GM12878 (cell line): Measurements from ENCODE around the gene IMP3. TPM values are rescaled to one million over a fixed set of nuclear protein-coding genes. Genes with fewer than 3 reads are reported as not detected.

Experiments used
- ATAC-seq: fragments of 200-7000 bp; cut with Tn5 transposase; 3 replicates; pipeline ENCODE4 v1.9.1; 2020; ENCODE audit warnings: mild to moderate bottlenecking, moderate library complexity
- BruUV-seq: library from RNA; stranded (reverse); fragments of 400-500 nt; replicated peaks from 2 replicates; lab custom pipeline; 2021; lab: Mats Ljungman, UMichigan
- CTCF ChIA-PET: fragments of 300-600 bp; sonication (Branson Sonifier 250); formaldehyde crosslinking; extraction: SDS; loops from one replicate; lab custom pipeline; 2021; ENCODE audit warnings: inconsistent platforms; lab: Yijun Ruan, JAX
- POLR2A ChIA-PET: fragments of 350-600 bp; formaldehyde crosslinking; extraction: SDS; loops from one replicate; lab custom pipeline; 2021; ENCODE audit warnings: inconsistent platforms; lab: Charles Lee
- RAD21 ChIA-PET: fragments of 300-600 bp; sonication (Branson Sonifier 250); formaldehyde crosslinking; loops from one replicate; lab custom pipeline; 2023; ENCODE audit warnings: antibody characterized with exemption; ENCODE audit not compliant: unreplicated experiment; lab: Charles Lee
- SMC1A ChIA-PET: fragments of 300-600 bp; sonication (Branson Sonifier 250); formaldehyde crosslinking; loops from one replicate; lab custom pipeline; 2023; ENCODE audit not compliant: unreplicated experiment, uncharacterized antibody; lab: Charles Lee
- DNase-seq: peaks from one replicate; pipeline ENCODE4 v3.0.0-alpha.2; 2011; ENCODE audit warnings: low read depth, low spot score
- FAIRE-seq: peaks from 3 replicates; lab custom pipeline; 2011; peaks lifted over from hg19 to GRCh38; lab: Jason Lieb, UNC
- H2AFZ ChIP-seq: 2 replicates; pipeline ENCODE4 v1.6.0; 2011; ENCODE audit warnings: low read depth, low read length, control low read depth; ENCODE audit not compliant: control insufficient read depth
- H3K27ac ChIP-seq: 2 replicates; pipeline ENCODE4 v1.5.1; 2011; ENCODE audit warnings: control low read depth; ENCODE audit not compliant: control insufficient read depth, insufficient read depth
- H3K27me3 ChIP-seq, 2 experiments: replicated peaks in 1 of 2; 2 replicates each; pipeline versions ENCODE4 v1.6.0 to v1.6.1; 2011; ENCODE audit warnings: low read length in 1 of 2; ENCODE audit not compliant: control insufficient read depth in 2 of 2, insufficient read depth in 2 of 2
- H3K36me3 ChIP-seq, 2 experiments: 2 replicates each; pipeline ENCODE4 v1.5.1; 2011; ENCODE audit warnings: low read length in 1 of 2; ENCODE audit not compliant: control insufficient read depth in 2 of 2, insufficient read depth in 2 of 2
- H3K4me1 ChIP-seq: 2 replicates; pipeline ENCODE4 v1.6.1; 2011; ENCODE audit warnings: mild to moderate bottlenecking, low read length, moderate library complexity, mixed read lengths; ENCODE audit not compliant: control insufficient read depth, insufficient read depth
- H3K4me2 ChIP-seq: 2 replicates; pipeline ENCODE4 v1.6.0; 2011; ENCODE audit warnings: control low read depth; ENCODE audit not compliant: control insufficient read depth, insufficient read depth
- H3K4me3 ChIP-seq: fragments of 200-600 bp; sonication (generic); 2 replicates; pipeline ENCODE4 v1.5.1; 2016
- H3K79me2 ChIP-seq: 2 replicates; pipeline ENCODE4 v1.6.0; 2011; ENCODE audit warnings: low read length; ENCODE audit not compliant: control insufficient read depth, insufficient read depth
- H3K9ac ChIP-seq: 2 replicates; pipeline ENCODE4 v1.8.0; 2011; ENCODE audit warnings: low read length, control low read depth, mixed read lengths; ENCODE audit not compliant: control insufficient read depth, insufficient read depth
- H3K9me3 ChIP-seq: replicated peaks from 3 replicates; pipeline ENCODE4 v1.5.1; 2011; ENCODE audit warnings: mild to moderate bottlenecking, low read length; ENCODE audit not compliant: control insufficient read depth, insufficient read depth
- H4K20me1 ChIP-seq: 2 replicates; pipeline ENCODE4 v1.6.0; 2011; ENCODE audit not compliant: control insufficient read depth, insufficient read depth
- BHLHE40 ChIP-seq, 2 experiments: fragments of 450-650 bp in 1 of 2; IDR thresholded peaks; 2 replicates each; pipeline ENCODE4 v1.6.1; 2011 to 2017; ENCODE audit warnings: low read depth in 2 of 2, borderline replicate concordance in 1 of 2, improper control_type of control experiment in 1 of 2, low read length in 1 of 2, mild to moderate bottlenecking in 1 of 2
- CBFB ChIP-seq: IDR thresholded peaks from 2 replicates; pipeline ENCODE4 v1.6.1; 2016; ENCODE audit warnings: antibody characterized with exemption, low read depth
- HDGF ChIP-seq: fragments of 450-650 bp; IDR thresholded peaks from 2 replicates; pipeline ENCODE4 v1.6.1; 2016; ENCODE audit warnings: antibody characterized with exemption
- HSF1 ChIP-seq: fragments of 150-350 bp; IDR thresholded peaks from 2 replicates; pipeline ENCODE4 v1.6.1; 2014; ENCODE audit warnings: mild to moderate bottlenecking, low read depth, low read length
- NFIC ChIP-seq: IDR thresholded peaks from 2 replicates; pipeline ENCODE4 v1.6.1; 2012; ENCODE audit warnings: low read depth, mild to moderate bottlenecking, inconsistent platforms, low read length, moderate library complexity
- PBX3 ChIP-seq: IDR thresholded peaks from 2 replicates; pipeline ENCODE4 v1.6.1; 2011; ENCODE audit warnings: mild to moderate bottlenecking, low read depth, low read length, moderate library complexity; ENCODE audit not compliant: insufficient replicate concordance
- POLR2A ChIP-seq: IDR thresholded peaks from 2 replicates; pipeline ENCODE4 v1.6.1; 2011; ENCODE audit warnings: low read depth, mild to moderate bottlenecking, low read length
- RCOR1 ChIP-seq: conservative IDR thresholded peaks from 2 replicates; pipeline ENCODE4 v1.6.1; 2012; ENCODE audit warnings: low read depth, low read length, improper control_type of control experiment
- RELA ChIP-seq: fragments of 450-650 bp; IDR thresholded peaks from 2 replicates; pipeline ENCODE4 v1.8.0; 2014; ENCODE audit warnings: borderline replicate concordance; ENCODE audit not compliant: partially characterized antibody
- SPI1 ChIP-seq: IDR thresholded peaks from 2 replicates; pipeline ENCODE4 v1.6.1; 2011; ENCODE audit warnings: low read depth, mild to moderate bottlenecking, low read length, moderate library complexity, borderline replicate concordance; ENCODE audit not compliant: insufficient read depth
- STAT3 ChIP-seq: IDR thresholded peaks from 2 replicates; pipeline ENCODE4 v1.6.1; 2011; ENCODE audit warnings: low read depth, low read length, improper control_type of control experiment
- TAF1 ChIP-seq: IDR thresholded peaks from 2 replicates; pipeline ENCODE4 v1.6.1; 2011; ENCODE audit warnings: mild to moderate bottlenecking, low read depth, low read length, borderline replicate concordance
- TCF12 ChIP-seq: IDR thresholded peaks from 2 replicates; pipeline ENCODE4 v1.6.1; 2011; ENCODE audit warnings: low read depth, mild to moderate bottlenecking, low read length
- YY1 ChIP-seq: IDR thresholded peaks from 2 replicates; pipeline ENCODE4 v1.6.1; 2011; ENCODE audit warnings: low read depth, mild to moderate bottlenecking, low read length
- ZNF207 ChIP-seq: fragments of 450-650 bp; IDR thresholded peaks from 2 replicates; pipeline ENCODE4 v1.6.1; 2014; ENCODE audit warnings: antibody characterized with exemption, mild to moderate bottlenecking, borderline replicate concordance
- ZNF24 ChIP-seq: fragments of 450-650 bp; IDR thresholded peaks from 2 replicates; pipeline ENCODE4 v1.6.1; 2017; ENCODE audit warnings: antibody characterized with exemption, mild to moderate bottlenecking
- ZSCAN29 ChIP-seq: fragments of 450-650 bp; IDR thresholded peaks from 2 replicates; pipeline ENCODE4 v1.6.1; 2017; ENCODE audit warnings: mild to moderate bottlenecking, moderate library complexity
- ZZZ3 ChIP-seq: IDR thresholded peaks from 2 replicates; pipeline ENCODE4 v1.6.1; 2011; ENCODE audit warnings: low read depth; ENCODE audit not compliant: control insufficient read depth, insufficient read length
- in situ Hi-C: fragments of 300-500 bp; cut with MboI; formaldehyde crosslinking; loops from 9 replicates; pipeline ENCODE4 v1.14.3; 2018; ENCODE audit warnings: mixed read lengths
- intact Hi-C: fragments of 100-400 bp; cut with micrococcal nuclease; formaldehyde crosslinking; loops from one replicate; pipeline ENCODE4 v1.14.2; 2022; ENCODE audit not compliant: unreplicated experiment
- polyA plus RNA-seq, 11 experiments: library from polyadenylated mRNA; depleted of rRNA in 4 of 11; unstranded in 6 of 11; stranded (reverse) in 5 of 11; fragments of >200 nt; fragmentation: Nextera tagmentation in 4 of 11; fragmentation: Illumina TruSeq in 1 of 11; extraction: Ambion mirVana in 4 of 11; extraction: Trizol in 1 of 11; gene quantifications; 1 replicate in 1 of 11; 2 replicates in 10 of 11; pipeline versions ENCODE4 v1.2.1 to v1.2.3, GENCODE V29; 2011 to 2016; ENCODE audit warnings: inconsistent platforms in 2 of 11, missing spikeins in 2 of 11, low read depth in 1 of 11
- total RNA-seq, 4 experiments: library from RNA; depleted of rRNA in 3 of 4; stranded (reverse); fragments of >200 nt in 3 of 4; fragmentation: Illumina TruSeq in 1 of 4; extraction: Trizol in 1 of 4; gene quantifications; 2 replicates each; pipeline versions ENCODE4 v1.2.1 to v1.2.3, GENCODE V29; 2013 to 2021

The IMP3 gene
- total and polyA plus RNA-seq, 10 of the 15 experiments (the other 5 are each of a cell fraction or from before 2014, with no cell fraction given) = 13.3 to 208 (median 85.2) TPM

- ChIA-PET CTCF (no interaction called here), SMC1A (no interaction called here), RAD21 (no interaction called here), POLR2A (interaction anchor here (0.9 kb wide), 1 partner anchor 17 kb away, joined by 3 read pairs; no protein-coding TSS in a partner anchor)
- Histone ChIP-seq H3K27me3 (no peaks in the 10 kb centered on the region), H3K4me2 (no peak overlapping the region), H3K4me1 (no peaks in the 10 kb centered on the region), H3K4me3 (no peak overlapping the region), H3K9me3 (no peaks in the 10 kb centered on the region), H3K27ac (no peak overlapping the region), H2AFZ (no peak overlapping the region), H3K9ac (no peak overlapping the region), H4K20me1 (no peaks in the 10 kb centered on the region), H3K36me3 (peaks cover 6 to 26% of the 10 kb centered on the region in 2 experiments; a peak in 3 of 4 replicates), H3K79me2 (no peaks in the 10 kb centered on the region)
- in situ Hi-C loops = no loop called here
- ATAC-seq (no peak), FAIRE-seq (no peak), DNase-seq (no peak)
- BruUV-seq = TSS peak; percentile 49
- intact Hi-C loops = no loop called here
- no peak for TF ChIP-seq TAF1
- no peak for TF ChIP-seq ZSCAN29
- TF ChIP-seq ZNF207 = no peak
- TF ChIP-seq SPI1 = no peak
- TF ChIP-seq RCOR1 = no peak
- no peak for TF ChIP-seq ZNF24
- no peak for TF ChIP-seq TCF12
- TF ChIP-seq BHLHE40 (IDR thresholded peaks at IDR 0.05; ENCODE audit: borderline replicate concordance in 1 of 2, low read depth in 2 of 2, low read length in 1 of 2) = no peak
- TF ChIP-seq NFIC = no peak
- TF ChIP-seq CBFB = no peak
- no peak for TF ChIP-seq PBX3
- no peak for TF ChIP-seq HSF1
- no peak for TF ChIP-seq HDGF
- no peak for TF ChIP-seq STAT3
- TF ChIP-seq RELA = no peak
- TF ChIP-seq YY1 = no peak
- TF ChIP-seq ZZZ3 = no peak
- no peak for TF ChIP-seq POLR2A
Measured at GRCh38 chr15:75616766-75617165, 23.3 kb downstream of the IMP3 start.
